Measurements from ENCODE around the gene NID1.

Gene NID1

GRCh38 chr1:236024641-236025040 lies 40.2 kb downstream of the NID1 start:
- peaks cover 6% of the 10 kb centered on the region; the same call in 1 of the 2 replicates for H3K36me3 ChIP-seq (ENCODE audit: control insufficient read depth, insufficient read depth, low read length)
- H3K27me3 ChIP-seq (ENCODE audit: control insufficient read depth, insufficient read depth, low read length) = no peaks in the 10 kb centered on the region
- no CpG with 5 or more reads among the region's 7 CpGs for WGBS (ENCODE audit: insufficient coverage, insufficient read length)
- H3K9me3 ChIP-seq (ENCODE audit: control insufficient read depth, insufficient read depth, low read length) = no peaks in the 10 kb centered on the region
- no peak overlapping the region for H3K4me3 ChIP-seq (ENCODE audit: low read length)
- no peak overlapping the region for H3K27ac ChIP-seq (ENCODE audit: low read length)
- no peaks in the 10 kb centered on the region for H3K4me1 ChIP-seq (ENCODE audit: control insufficient read depth, insufficient read depth, low read length)
- DNase-seq (ENCODE audit: low read depth, low spot score) = no peak

- Histone ChIP-seq H3K27ac (ENCODE audit: low read length) (no peak overlapping the region), H3K9me3 (ENCODE audit: control insufficient read depth, insufficient read depth, low read length) (no peaks in the 10 kb centered on the region), H3K27me3 (ENCODE audit: control insufficient read depth, insufficient read depth, low read length) (no peaks in the 10 kb centered on the region), H3K4me1 (ENCODE audit: control insufficient read depth, insufficient read depth, low read length) (no peaks in the 10 kb centered on the region), H3K4me3 (ENCODE audit: low read length) (no peak overlapping the region), H3K36me3 (ENCODE audit: control insufficient read depth, insufficient read depth, low read length) (0 out of 2 replicates have a peak, but pooled peaks cover 3% of the 10 kb centered on the region)
- no CpG with 5 or more reads among the region's 15 CpGs for WGBS (ENCODE audit: insufficient coverage, insufficient read length)
- no peak for DNase-seq (ENCODE audit: low read depth, low spot score)
Measured at GRCh38 chr1:236023926-236024565, 40.8 kb downstream of the NID1 start.

DNA sequence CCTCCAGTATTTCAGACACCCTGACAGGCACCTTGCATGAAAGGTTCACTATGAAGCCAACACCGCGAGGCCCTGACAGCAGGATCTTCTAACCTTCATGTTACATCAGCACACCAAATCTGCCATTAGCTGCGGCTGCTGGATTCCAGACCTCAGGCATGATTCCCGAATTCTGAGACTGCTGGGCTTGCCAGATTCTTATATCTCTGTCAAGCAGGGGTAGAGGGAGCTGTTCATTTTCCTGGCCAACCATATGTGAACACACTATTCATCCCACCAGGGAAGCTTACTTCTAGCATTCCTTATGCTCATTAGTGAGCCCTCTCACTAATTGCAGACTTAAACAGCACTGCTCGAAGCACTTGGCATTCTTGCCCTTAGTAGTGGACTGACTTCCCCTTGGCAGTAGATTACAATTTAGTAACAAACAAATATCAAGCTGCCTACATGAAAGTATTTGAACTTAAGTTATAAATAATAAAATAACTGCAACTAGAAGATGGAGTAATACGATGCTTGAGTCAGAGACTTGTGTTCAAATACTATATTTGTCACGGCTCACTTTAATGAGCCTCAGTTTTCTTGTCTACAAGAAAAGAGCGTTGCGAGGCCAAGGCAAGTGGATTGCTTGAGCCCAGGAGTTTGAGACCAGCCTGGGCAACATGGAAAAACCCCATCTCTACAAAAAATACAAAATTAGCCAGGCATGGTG lies 43.3 kb downstream of the NID1 start:
- no CpG with 5 or more reads among the region's 9 CpGs for WGBS (ENCODE audit: insufficient coverage, insufficient read length)

GRCh38 chr1:236020359-236021219 lies 44.3 kb downstream of the NID1 start:
- Histone ChIP-seq H3K9me3 (ENCODE audit: control insufficient read depth, insufficient read depth, low read length) (no peaks in the 10 kb centered on the region), H3K4me1 (ENCODE audit: control insufficient read depth, insufficient read depth, low read length) (no peaks in the 10 kb centered on the region), H3K36me3 (ENCODE audit: control insufficient read depth, insufficient read depth, low read length) (no peaks in the 10 kb centered on the region), H3K27ac (ENCODE audit: low read length) (no peak overlapping the region), H3K27me3 (ENCODE audit: control insufficient read depth, insufficient read depth, low read length) (no peaks in the 10 kb centered on the region), H3K4me3 (ENCODE audit: low read length) (no peak overlapping the region)
- DNase-seq (ENCODE audit: low read depth, low spot score) = no peak
- no CpG with 5 or more reads among the region's 20 CpGs for WGBS (ENCODE audit: insufficient coverage, insufficient read length)

More for the DNA sequence above, 43.3 kb downstream of the NID1 start:
- no peak overlapping the region for H3K4me3 ChIP-seq (ENCODE audit: low read length)
- H3K27me3 ChIP-seq (ENCODE audit: control insufficient read depth, insufficient read depth, low read length) = no peaks in the 10 kb centered on the region
- no peaks in the 10 kb centered on the region for H3K4me1 ChIP-seq (ENCODE audit: control insufficient read depth, insufficient read depth, low read length)
- H3K36me3 ChIP-seq (ENCODE audit: control insufficient read depth, insufficient read depth, low read length) = 0 out of 2 replicates have a peak, but pooled peaks cover 3% of the 10 kb centered on the region
- H3K27ac ChIP-seq (ENCODE audit: low read length) = no peak overlapping the region
- no peak for DNase-seq (ENCODE audit: low read depth, low spot score)
- H3K9me3 ChIP-seq (ENCODE audit: control insufficient read depth, insufficient read depth, low read length) = no peaks in the 10 kb centered on the region

GRCh38 chr1:236018885-236019453 lies 45.9 kb downstream of the NID1 start:
- WGBS (ENCODE audit: insufficient coverage, insufficient read length) = no CpG with 5 or more reads among the region's 5 CpGs
- no peak overlapping the region for H3K27ac ChIP-seq (ENCODE audit: low read length)
- no peaks in the 10 kb centered on the region for H3K36me3 ChIP-seq (ENCODE audit: control insufficient read depth, insufficient read depth, low read length)
- DNase-seq (ENCODE audit: low read depth, low spot score) = no peak
- no peaks in the 10 kb centered on the region for H3K4me1 ChIP-seq (ENCODE audit: control insufficient read depth, insufficient read depth, low read length)
- H3K27me3 ChIP-seq (ENCODE audit: control insufficient read depth, insufficient read depth, low read length) = no peaks in the 10 kb centered on the region
- H3K9me3 ChIP-seq (ENCODE audit: control insufficient read depth, insufficient read depth, low read length) = no peaks in the 10 kb centered on the region
- H3K4me3 ChIP-seq (ENCODE audit: low read length) = no peak overlapping the region

- H3K27me3 ChIP-seq (ENCODE audit: control insufficient read depth, insufficient read depth, low read length) = no peaks in the 10 kb centered on the region
- no peak for DNase-seq (ENCODE audit: low read depth, low spot score)
- no CpG with 5 or more reads among the region's 5 CpGs for WGBS (ENCODE audit: insufficient coverage, insufficient read length)
- H3K36me3 ChIP-seq (ENCODE audit: control insufficient read depth, insufficient read depth, low read length) = no peaks in the 10 kb centered on the region
- H3K4me3 ChIP-seq (ENCODE audit: low read length) = no peak overlapping the region
- H3K27ac ChIP-seq (ENCODE audit: low read length) = no peak overlapping the region
- H3K9me3 ChIP-seq (ENCODE audit: control insufficient read depth, insufficient read depth, low read length) = no peaks in the 10 kb centered on the region
- H3K4me1 ChIP-seq (ENCODE audit: control insufficient read depth, insufficient read depth, low read length) = no peaks in the 10 kb centered on the region
Measured at GRCh38 chr1:236016782-236017400, 48.0 kb downstream of the NID1 start.

- no peaks in the 10 kb centered on the region for H3K36me3 ChIP-seq (ENCODE audit: control insufficient read depth, insufficient read depth, low read length)
- no peak overlapping the region for H3K27ac ChIP-seq (ENCODE audit: low read length)
- H3K9me3 ChIP-seq (ENCODE audit: control insufficient read depth, insufficient read depth, low read length) = no peaks in the 10 kb centered on the region
- no peaks in the 10 kb centered on the region for H3K4me1 ChIP-seq (ENCODE audit: control insufficient read depth, insufficient read depth, low read length)
- H3K27me3 ChIP-seq (ENCODE audit: control insufficient read depth, insufficient read depth, low read length) = no peaks in the 10 kb centered on the region
- no peak overlapping the region for H3K4me3 ChIP-seq (ENCODE audit: low read length)
- no CpG with 5 or more reads among the region's 3 CpGs for whole genome bisulfite sequencing (ENCODE audit: insufficient coverage, insufficient read length)
- no peak for DNase-seq (ENCODE audit: low read depth, low spot score)
Measured at GRCh38 chr1:236016083-236016482, 48.8 kb downstream of the NID1 start.

GRCh38 chr1:236015539-236015938 lies 49.4 kb downstream of the NID1 start:
- H3K36me3 ChIP-seq (ENCODE audit: control insufficient read depth, insufficient read depth, low read length) = no peaks in the 10 kb centered on the region
- no peaks in the 10 kb centered on the region for H3K27me3 ChIP-seq (ENCODE audit: control insufficient read depth, insufficient read depth, low read length)
- no peaks in the 10 kb centered on the region for H3K4me1 ChIP-seq (ENCODE audit: control insufficient read depth, insufficient read depth, low read length)
- H3K4me3 ChIP-seq (ENCODE audit: low read length) = no peak overlapping the region
- WGBS (ENCODE audit: insufficient coverage, insufficient read length) = no CpG with 5 or more reads among the region's 4 CpGs
- H3K9me3 ChIP-seq (ENCODE audit: control insufficient read depth, insufficient read depth, low read length) = no peaks in the 10 kb centered on the region
- no peak for DNase-seq (ENCODE audit: low read depth, low spot score)
- H3K27ac ChIP-seq (ENCODE audit: low read length) = no peak overlapping the region

DNA sequence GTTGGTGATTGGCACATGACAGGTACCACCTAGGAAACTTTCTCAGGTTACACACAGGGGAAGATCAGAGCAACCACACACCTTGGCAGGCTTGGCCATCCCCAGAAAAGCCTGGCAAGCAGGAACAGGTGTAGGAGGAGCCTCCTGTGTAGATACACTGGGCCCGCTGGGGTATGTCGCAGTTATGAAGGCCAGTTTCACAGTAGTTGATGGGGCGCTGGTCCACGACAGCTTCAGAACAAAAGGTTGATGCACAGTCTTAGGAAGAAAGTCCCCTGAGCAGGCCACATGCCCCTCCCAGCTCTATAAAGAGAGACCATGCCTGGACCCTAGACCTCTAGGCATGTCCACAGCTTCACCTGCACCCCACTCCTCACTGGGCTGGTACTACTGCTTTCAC lies 51.6 kb downstream of the NID1 start:
- WGBS (ENCODE audit: insufficient coverage, insufficient read length) = no CpG with 5 or more reads among the region's 4 CpGs
- no peaks in the 10 kb centered on the region for H3K4me1 ChIP-seq (ENCODE audit: control insufficient read depth, insufficient read depth, low read length)
- DNase-seq (ENCODE audit: low read depth, low spot score) = no peak
- H3K27me3 ChIP-seq (ENCODE audit: control insufficient read depth, insufficient read depth, low read length) = no peaks in the 10 kb centered on the region
- H3K4me3 ChIP-seq (ENCODE audit: low read length) = no peak overlapping the region
- H3K27ac ChIP-seq (ENCODE audit: low read length) = no peak overlapping the region
- no peaks in the 10 kb centered on the region for H3K9me3 ChIP-seq (ENCODE audit: control insufficient read depth, insufficient read depth, low read length)
- no peaks in the 10 kb centered on the region for H3K36me3 ChIP-seq (ENCODE audit: control insufficient read depth, insufficient read depth, low read length)

- DNase-seq (ENCODE audit: low read depth, low spot score) = no peak
- WGBS (ENCODE audit: insufficient coverage, insufficient read length) = no CpG with 5 or more reads among the region's 11 CpGs
- H3K27ac ChIP-seq (ENCODE audit: low read length) = no peak overlapping the region
- no peaks in the 10 kb centered on the region for H3K36me3 ChIP-seq (ENCODE audit: control insufficient read depth, insufficient read depth, low read length)
- no peak overlapping the region for H3K4me3 ChIP-seq (ENCODE audit: low read length)
- no peaks in the 10 kb centered on the region for H3K27me3 ChIP-seq (ENCODE audit: control insufficient read depth, insufficient read depth, low read length)
- no peaks in the 10 kb centered on the region for H3K4me1 ChIP-seq (ENCODE audit: control insufficient read depth, insufficient read depth, low read length)
- H3K9me3 ChIP-seq (ENCODE audit: control insufficient read depth, insufficient read depth, low read length) = no peaks in the 10 kb centered on the region
Measured at GRCh38 chr1:236011641-236012040, 53.2 kb downstream of the NID1 start.

All from iPS DF 6.9 (cell line).